K562 treated with DMSO at 1 percent for 12 hours (cell line): Measurements from ENCODE around the gene REV3L. TPM values are rescaled to one million over a fixed set of nuclear protein-coding genes. Genes with fewer than 3 reads are reported as not detected.

Experiments
- total RNA-seq: library from RNA; unstranded; fragments of 300-600 nt; gene quantifications from 2 replicates; pipeline ENCODE4 v1.2.3, GENCODE V29; 2022; ENCODE audit not compliant: insufficient read depth

The REV3L gene
- total RNA-seq: 2.4 and 8.4 TPM in 2 replicates

GRCh38 chr6:111482959-111483735 is at the start of gene REV3L:
Gene REV3L (minus strand): TSS chr6:111483218. CDS start chr6:111482888, 330 bp downstream.

Other genes with a start within 250 kb of the REV3L start
- gene TRAF3IP2, start 122.7 kb upstream of the REV3L start, total RNA-seq: 19.7 and 22.6 TPM in 2 replicates